HepG2 (cell line): Measurements from ENCODE around the gene LRRC15. TPM values are rescaled to one million over a fixed set of nuclear protein-coding genes. Genes with fewer than 3 reads are reported as not detected.

Experiments used
- ATAC-seq: fragments of 200-7000 bp; cut with Tn5 transposase; 3 replicates; pipeline ENCODE4 v1.9.1; 2020; ENCODE audit warnings: mild to moderate bottlenecking, moderate library complexity
- BruUV-seq: library from RNA; stranded (reverse); fragments of 400-500 nt; replicated peaks from 2 replicates; lab custom pipeline; 2021; lab: Mats Ljungman, UMichigan
- CTCF ChIA-PET: fragments of 300-600 bp; formaldehyde crosslinking; extraction: SDS; loops from one replicate; lab custom pipeline; 2021; ENCODE audit warnings: low total read pairs, inconsistent platforms, low intra/inter-chr PET ratio; lab: Yijun Ruan, JAX
- POLR2A ChIA-PET: fragments of 350-600 bp; sonication (Branson Sonifier 250); formaldehyde crosslinking; loops from one replicate; lab custom pipeline; 2020; ENCODE audit warnings: antibody characterized with exemption, inconsistent platforms; lab: Yijun Ruan, JAX
- DNase-seq: peaks from one replicate; pipeline ENCODE4 v3.0.0-alpha.2; 2015; ENCODE audit warnings: low spot score
- FAIRE-seq: peaks from 3 replicates; lab custom pipeline; 2011; peaks lifted over from hg19 to GRCh38; lab: Jason Lieb, UNC
- H2AFZ ChIP-seq: one replicate; pipeline ENCODE4 v1.6.1; 2011; ENCODE audit warnings: low read length, inconsistent platforms
- H3K27ac ChIP-seq: fragments of 300-600 bp; 3 replicates; pipeline ENCODE4 v1.8.0; 2011; ENCODE audit warnings: mixed run types, mild to moderate bottlenecking, mixed read lengths, low read length, inconsistent platforms; ENCODE audit not compliant: insufficient read depth; ENCODE audit errors: extremely low read length
- H3K27me3 ChIP-seq, 2 experiments: fragments of 200-600 bp in 1 of 2; 2 replicates in 1 of 2; 3 replicates in 1 of 2; pipeline versions ENCODE4 v1.6.0 to v1.8.0; 2011; ENCODE audit warnings: low read length in 2 of 2, mild to moderate bottlenecking in 2 of 2, moderate library complexity in 2 of 2, inconsistent platforms in 1 of 2; ENCODE audit not compliant: insufficient read depth in 2 of 2, control insufficient read depth in 1 of 2
- H3K36me3 ChIP-seq, 2 experiments: fragments of 200-600 bp in 1 of 2; replicated peaks in 1 of 2; 2 replicates in 1 of 2; 3 replicates in 1 of 2; pipeline versions ENCODE4 v1.5.1 to v1.8.0; 2011; ENCODE audit warnings: low read length in 2 of 2, inconsistent platforms in 1 of 2; ENCODE audit not compliant: insufficient read depth in 2 of 2, control insufficient read depth in 1 of 2
- H3K4me1 ChIP-seq: 2 replicates; pipeline ENCODE4 v1.5.1; 2012; ENCODE audit warnings: low read length, inconsistent platforms; ENCODE audit not compliant: insufficient read depth
- H3K4me2 ChIP-seq: 2 replicates; pipeline ENCODE4 v1.6.0; 2011; ENCODE audit warnings: low read depth, low read length, inconsistent platforms
- H3K4me3 ChIP-seq, 3 experiments: fragments of 200-600 bp in 1 of 3; sonication (generic), shearing (Covaris generic) in 1 of 3; replicated peaks in 1 of 3; 2 replicates each; pipeline ENCODE4 v1.5.1; 2011 to 2016; ENCODE audit warnings: low read length in 3 of 3, inconsistent platforms in 2 of 3, low read depth in 2 of 3, mild to moderate bottlenecking in 2 of 3, control low read depth in 1 of 3, mixed read lengths in 1 of 3; ENCODE audit not compliant: insufficient read depth in 1 of 3
- H3K79me2 ChIP-seq: one replicate; pipeline ENCODE4 v1.6.1; 2011; ENCODE audit warnings: low read length, inconsistent platforms; ENCODE audit not compliant: insufficient read depth
- H3K9ac ChIP-seq: 2 replicates; pipeline ENCODE4 v1.6.0; 2011; ENCODE audit warnings: mild to moderate bottlenecking, low read depth, low read length, inconsistent platforms; ENCODE audit not compliant: insufficient read depth
- H3K9me3 ChIP-seq: 2 replicates; pipeline ENCODE4 v1.5.1; 2012; ENCODE audit warnings: mild to moderate bottlenecking, low read length
- H4K20me1 ChIP-seq: 2 replicates; pipeline ENCODE4 v1.6.0; 2011; ENCODE audit warnings: inconsistent platforms, mild to moderate bottlenecking, low read length, moderate library complexity; ENCODE audit not compliant: insufficient read depth
- ARID4A ChIP-seq: sonication (generic); formaldehyde crosslinking; IDR thresholded peaks from 2 replicates; pipeline ENCODE4 v1.5.0; 2020; ENCODE audit warnings: mild to moderate bottlenecking, missing genetic modification reagents, borderline replicate concordance
- DNMT3B ChIP-seq: conservative IDR thresholded peaks from 2 replicates; pipeline ENCODE4 v1.6.1; 2016; ENCODE audit warnings: missing biosample characterization, control low read depth
- ETV6 ChIP-seq: sonication (generic); formaldehyde crosslinking; conservative IDR thresholded peaks from 2 replicates; pipeline ENCODE4 v1.4.0; 2020; ENCODE audit warnings: missing genetic modification reagents
- FOXA3 ChIP-seq: IDR thresholded peaks from 2 replicates; pipeline ENCODE4 v1.6.1; 2016; ENCODE audit warnings: missing genetic modification reagents, missing compliant biosample characterization
- HNRNPL ChIP-seq: fragments of 200-400 bp; formaldehyde crosslinking; IDR thresholded peaks from 2 replicates; pipeline ENCODE4 v1.6.1; 2017; ENCODE audit warnings: mild to moderate bottlenecking, low read depth, low read length
- HOXA7 ChIP-seq: sonication (generic); formaldehyde crosslinking; IDR thresholded peaks from 2 replicates; pipeline ENCODE4 v1.8.1; 2022; ENCODE audit warnings: mild to moderate bottlenecking, missing genetic modification reagents, moderate library complexity
- ISL2 ChIP-seq: sonication (generic); formaldehyde crosslinking; IDR thresholded peaks from 2 replicates; pipeline ENCODE4 v1.5.0; 2020; ENCODE audit warnings: missing genetic modification reagents
- JUN ChIP-seq: sonication (generic); formaldehyde crosslinking; IDR thresholded peaks from 2 replicates; pipeline ENCODE4 v1.4.0; 2020; ENCODE audit warnings: mild to moderate bottlenecking, missing genetic modification reagents
- JUNB ChIP-seq: sonication (generic); formaldehyde crosslinking; IDR thresholded peaks from 2 replicates; pipeline ENCODE4 v1.8.0; 2022; ENCODE audit warnings: missing genetic modification reagents, mild to moderate bottlenecking, borderline replicate concordance
- MBNL3 ChIP-seq: fragments of 250-450 bp; sonication (Bioruptor Pico); conservative IDR thresholded peaks from 2 replicates; pipeline ENCODE4 v1.8.0; 2022; ENCODE audit warnings: mild to moderate bottlenecking, inconsistent platforms
- MEIS2 ChIP-seq: sonication (generic); formaldehyde crosslinking; IDR thresholded peaks from 2 replicates; pipeline ENCODE4 v1.9.0; 2021; ENCODE audit warnings: mild to moderate bottlenecking, missing genetic modification reagents
- NFE2 ChIP-seq: sonication (generic); formaldehyde crosslinking; IDR thresholded peaks from 2 replicates; pipeline ENCODE4 v1.4.0; 2020; ENCODE audit warnings: missing genetic modification reagents
- NFIB ChIP-seq: sonication (generic); formaldehyde crosslinking; IDR thresholded peaks from 2 replicates; pipeline ENCODE4 v1.9.0; 2021; ENCODE audit warnings: missing genetic modification reagents, mild to moderate bottlenecking, borderline replicate concordance
- TMF1 ChIP-seq: sonication (generic); formaldehyde crosslinking; IDR thresholded peaks from 2 replicates; pipeline ENCODE4 v1.8.1; 2022; ENCODE audit warnings: low read depth, missing genetic modification reagents
- ZBTB25 ChIP-seq: IDR thresholded peaks from 2 replicates; pipeline ENCODE4 v1.6.1; 2018; ENCODE audit warnings: missing genetic modification reagents
- ZNF12 ChIP-seq: sonication (generic); formaldehyde crosslinking; IDR thresholded peaks from 2 replicates; pipeline ENCODE4 v1.5.0; 2020; ENCODE audit warnings: missing genetic modification reagents
- ZNF296 ChIP-seq: sonication (generic); formaldehyde crosslinking; conservative IDR thresholded peaks from 2 replicates; pipeline ENCODE4 v1.5.0; 2020; ENCODE audit warnings: mild to moderate bottlenecking, missing genetic modification reagents
- ZNF335 ChIP-seq: sonication (generic); formaldehyde crosslinking; IDR thresholded peaks from 2 replicates; pipeline ENCODE4 v1.4.0; 2020; ENCODE audit warnings: missing genetic modification reagents
- ZNF644 ChIP-seq: IDR thresholded peaks from 2 replicates; pipeline ENCODE4 v1.6.1; 2016; ENCODE audit warnings: low read depth
- ZNF740 ChIP-seq: sonication (generic); formaldehyde crosslinking; IDR thresholded peaks from 2 replicates; pipeline ENCODE4 v1.4.0; 2020; ENCODE audit warnings: missing genetic modification reagents
- ZNF841 ChIP-seq: sonication (generic); formaldehyde crosslinking; IDR thresholded peaks from 2 replicates; pipeline ENCODE4 v1.8.1; 2023; ENCODE audit warnings: missing genetic modification reagents, borderline replicate concordance
- WGBS: methylation state at CpG from one replicate; pipeline ENCODE4 v1.1.6; 2017; ENCODE audit warnings: low lambda C conversion rate; 5-methylcytosine and 5-hydroxymethylcytosine counted together
- in situ Hi-C: cut with HindIII; loops from 2 replicates; pipeline ENCODE4 v1.10.0; 2017; ENCODE audit warnings: low pct_unique_long_range_greater_than_20kb; ENCODE audit not compliant: extremely low pct_ligation_motif_present
- intact Hi-C: fragments of 100-400 bp; cut with micrococcal nuclease; formaldehyde crosslinking; loops from one replicate; pipeline ENCODE4 v1.10.0; 2022; ENCODE audit not compliant: unreplicated experiment
- polyA plus RNA-seq, 8 experiments: library from polyadenylated mRNA; depleted of rRNA in 3 of 8; stranded (reverse) in 7 of 8; unstranded in 1 of 8; fragments of >200 nt; fragmentation: Illumina TruSeq in 4 of 8; extraction: Trizol in 4 of 8; gene quantifications; 2 replicates each; pipeline versions ENCODE4 v1.2.1 to v1.2.3, GENCODE V29; 2011 to 2016; ENCODE audit warnings: low read depth in 4 of 8, missing spikeins in 1 of 8, mixed read lengths in 1 of 8; ENCODE audit not compliant: insufficient read depth in 1 of 8
- total RNA-seq, 5 experiments: library from RNA; depleted of rRNA; stranded (reverse); fragments of >200 nt; fragmentation: Illumina TruSeq; extraction: Trizol; gene quantifications; 2 replicates each; pipeline ENCODE4 v1.2.3, GENCODE V29; 2016; ENCODE audit warnings: low read depth in 1 of 5

Gene LRRC15
- total and polyA plus RNA-seq, 2 of the 13 experiments (the other 11 are each of a cell fraction or from before 2014, with no cell fraction given): not detected

- ATAC-seq: no peak
- H3K4me2 ChIP-seq: peak overlapping the region; percentile 92
- TF ChIP-seq NFIB (CRISPR knock-in tag) (no peak), ZNF740 (no peak), ISL2 (CRISPR knock-in tag) (no peak), ARID4A (CRISPR knock-in tag) (no peak), TMF1 (CRISPR knock-in tag) (no peak), ETV6 (CRISPR knock-in tag) (no peak), NFE2 (no peak), ZNF296 (no peak), ZNF12 (CRISPR knock-in tag) (no peak), FOXA3 (CRISPR knock-in tag) (no peak), DNMT3B (CRISPR knock-in tag) (no peak), MEIS2 (CRISPR knock-in tag) (no peak), ZBTB25 (no peak), ZNF335 (no peak), ZNF644 (CRISPR knock-in tag) (no peak), JUN (CRISPR knock-in tag) (no peak), HNRNPL (0 out of 2 replicates have a peak, but pooled peaks have one; percentile 38), HOXA7 (0 out of 2 replicates have a peak, but pooled peaks have one; percentile 51), ZNF841 (no peak), JUNB (CRISPR knock-in tag) (0 out of 2 replicates have a peak, but pooled peaks have one; percentile 7), MBNL3 (CRISPR knock-in tag) (no peak)
- WGBS: 96% methylated on average over 14 of the region's 14 CpGs
- BruUV-seq: no TSS peak
- H3K79me2 ChIP-seq: no peaks in the 10 kb centered on the region
- intact Hi-C loops: loop anchor here (5.0 kb wide), 1 partner anchor 45 kb away; the partner anchor contains the start of gene GP5
- peak overlapping the region; percentile 89; the same call in 1 of the 2 replicates for H3K9ac ChIP-seq
- H3K27ac ChIP-seq: no peak overlapping the region
- H3K4me1 ChIP-seq: peaks cover 24% of the 10 kb centered on the region
- peak overlapping the region in 1 of 3 experiments; percentile 86; a peak in 2 of 6 replicates for H3K4me3 ChIP-seq
- no peaks in the 10 kb centered on the region for H3K36me3 ChIP-seq
- CTCF ChIA-PET: no interaction called here
- in situ Hi-C loops: no loop called here
- H3K27me3 ChIP-seq: no peaks in the 10 kb centered on the region
- DNase-seq: no peak
- H3K9me3 ChIP-seq: no peaks in the 10 kb centered on the region
- H2AFZ ChIP-seq: peak overlapping the region; percentile 22
- no peaks in the 10 kb centered on the region for H4K20me1 ChIP-seq
- peak; percentile 12 for FAIRE-seq
- POLR2A ChIA-PET: interaction anchor here (0.6 to 2.1 kb wide), 5 partner anchors 8 to 231 kb away, joined by 3 to 10 read pairs (median 5); no protein-coding TSS in a partner anchor
These were observed 17.5 kb downstream of the LRRC15 start for GRCh38 chr3:194351952-194352536.
